Measurements from ENCODE around the gene GALK1. TPM values are rescaled to one million over a fixed set of nuclear protein-coding genes. Genes with fewer than 3 reads are reported as not detected.

Gene GALK1
- total RNA-seq, 1 experiment from 2014 or later, result 36.7 TPM

DNA sequence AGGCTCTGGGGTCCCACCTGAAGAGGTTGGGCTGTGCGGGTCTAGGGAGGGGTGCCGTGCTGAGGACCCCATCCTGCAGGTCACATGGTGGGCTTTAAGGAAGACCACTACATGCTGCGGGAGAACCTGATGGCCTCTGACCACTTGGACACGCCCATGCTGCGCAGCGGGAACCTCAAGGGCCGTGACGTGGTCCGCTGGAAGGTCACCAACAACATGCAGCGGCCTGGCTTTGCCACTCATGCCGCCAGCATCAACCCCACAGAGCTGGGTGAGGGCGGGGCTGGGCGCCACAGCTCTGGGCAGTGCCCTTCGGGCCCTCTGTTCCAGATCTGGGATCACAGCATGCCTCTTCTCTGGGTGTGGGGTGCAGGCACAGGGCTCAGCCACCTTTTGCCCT lies 25.2 kb downstream of the GALK1 start:
- Histone ChIP-seq H3K23ac (ENCODE audit: insufficient read length, low read depth, low read length) (no peak overlapping the region), H3K4me2 (ENCODE audit: insufficient read depth, insufficient read length, low read length) (no peak overlapping the region), H4K8ac (replicated peaks; ENCODE audit: insufficient read length, low read depth, low read length) (no peak overlapping the region), H3K4ac (ENCODE audit: low read depth, low read length) (no peak overlapping the region), H3K9me3 (ENCODE audit: control insufficient read depth, low read depth, low read length) (no peaks in the 10 kb centered on the region), H3K56ac (ENCODE audit: insufficient read length, low read depth, low read length) (no peak overlapping the region), H2BK12ac (ENCODE audit: insufficient read length, low read depth, low read length) (no peak overlapping the region), H2BK15ac (ENCODE audit: low read depth, low read length) (no peak overlapping the region), H4K5ac (ENCODE audit: insufficient read length, low read depth, low read length) (no peak overlapping the region), H3K4me1 (ENCODE audit: insufficient read depth, low read length) (no peaks in the 10 kb centered on the region), H3K27me3 (ENCODE audit: insufficient read depth, low read length) (no peaks in the 10 kb centered on the region), H3T11ph (ENCODE audit: low read length) (no peak overlapping the region), H2AK5ac (ENCODE audit: insufficient read length, low read length) (no peak overlapping the region), H4K91ac (ENCODE audit: insufficient read length, low read depth, low read length) (no peak overlapping the region), H3K23me2 (ENCODE audit: insufficient read length, low read depth, low read length, poor library complexity, severe bottlenecking) (no peaks in the 10 kb centered on the region), H3K14ac (ENCODE audit: insufficient read depth, low read length) (no peak overlapping the region), H3K18ac (ENCODE audit: insufficient read length, low read depth, low read length) (no peak overlapping the region), H2AFZ (ENCODE audit: low read length) (no peak overlapping the region), H2BK20ac (ENCODE audit: low read depth, low read length, poor library complexity, severe bottlenecking) (no peak overlapping the region), H4K20me1 (ENCODE audit: control insufficient read depth, insufficient read depth, insufficient read length) (no peaks in the 10 kb centered on the region), H2BK5ac (ENCODE audit: insufficient read length, low read length) (no peak overlapping the region), H3K79me2 (ENCODE audit: insufficient read depth, low read length) (no peaks in the 10 kb centered on the region), H3K9ac (ENCODE audit: extremely low read depth, insufficient read length, low read length) (no peak overlapping the region), H3K27ac (ENCODE audit: insufficient read length, low read depth, low read length) (no peak overlapping the region), H2BK120ac (ENCODE audit: low read depth, low read length, poor library complexity, severe bottlenecking) (no peak overlapping the region), H3K79me1 (ENCODE audit: insufficient read depth, low read depth, low read length, poor library complexity, severe bottlenecking) (no peaks in the 10 kb centered on the region)
- Mint-ChIP-seq H3K4me1 (peaks cover 7% of the 10 kb centered on the region in 2 experiments), H3K4me3 (no peak overlapping the region), H3K36me3 (ENCODE audit: insufficient read depth in 1 of 3, low read depth in 3 of 3) (no peaks in the 10 kb centered on the region), H3K9me3 (no peaks in the 10 kb centered on the region), H3K27me3 (ENCODE audit: low read depth) (no peaks in the 10 kb centered on the region), H3K27ac (no peak overlapping the region)
- no peak for DNase-seq
- TF ChIP-seq, protein P1, sequence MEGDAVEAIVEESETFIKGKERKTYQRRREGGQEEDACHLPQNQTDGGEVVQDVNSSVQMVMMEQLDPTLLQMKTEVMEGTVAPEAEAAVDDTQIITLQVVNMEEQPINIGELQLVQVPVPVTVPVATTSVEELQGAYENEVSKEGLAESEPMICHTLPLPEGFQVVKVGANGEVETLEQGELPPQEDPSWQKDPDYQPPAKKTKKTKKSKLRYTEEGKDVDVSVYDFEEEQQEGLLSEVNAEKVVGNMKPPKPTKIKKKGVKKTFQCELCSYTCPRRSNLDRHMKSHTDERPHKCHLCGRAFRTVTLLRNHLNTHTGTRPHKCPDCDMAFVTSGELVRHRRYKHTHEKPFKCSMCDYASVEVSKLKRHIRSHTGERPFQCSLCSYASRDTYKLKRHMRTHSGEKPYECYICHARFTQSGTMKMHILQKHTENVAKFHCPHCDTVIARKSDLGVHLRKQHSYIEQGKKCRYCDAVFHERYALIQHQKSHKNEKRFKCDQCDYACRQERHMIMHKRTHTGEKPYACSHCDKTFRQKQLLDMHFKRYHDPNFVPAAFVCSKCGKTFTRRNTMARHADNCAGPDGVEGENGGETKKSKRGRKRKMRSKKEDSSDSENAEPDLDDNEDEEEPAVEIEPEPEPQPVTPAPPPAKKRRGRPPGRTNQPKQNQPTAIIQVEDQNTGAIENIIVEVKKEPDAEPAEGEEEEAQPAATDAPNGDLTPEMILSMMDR (conservative IDR thresholded peaks at IDR 0.05), result no peak
- WGBS (ENCODE audit: extremely low coverage, insufficient read length, low lambda C conversion rate), result no CpG with 5 or more reads among the region's 14 CpGs
